KMS-11 (cell line): ENCODE results near the gene ELAPOR1.

ENCODE experiments used
- H2AFZ ChIP-seq: fragments of 200-600 bp; sonication (generic); 2 replicates; pipeline ENCODE4 v1.6.1; 2016; ENCODE audit warnings: antibody characterized with exemption, mixed run types, low read depth
- H3K27ac ChIP-seq: fragments of 200-600 bp; sonication (generic); 2 replicates; pipeline ENCODE4 v1.6.1; 2016; ENCODE audit warnings: mild to moderate bottlenecking, mixed run types
- H3K27me3 ChIP-seq: fragments of 200-600 bp; sonication (generic); 2 replicates; pipeline ENCODE4 v1.6.1; 2017; ENCODE audit warnings: mild to moderate bottlenecking, low read depth, mixed run types, moderate library complexity; ENCODE audit not compliant: insufficient read depth
- H3K36me3 ChIP-seq: fragments of 200-600 bp; sonication (generic); 2 replicates; pipeline ENCODE4 v1.6.1; 2017; ENCODE audit warnings: mild to moderate bottlenecking, mixed run types; ENCODE audit not compliant: insufficient read depth
- H3K4me1 ChIP-seq: fragments of 200-600 bp; sonication (generic); 2 replicates; pipeline ENCODE4 v1.6.1; 2016; ENCODE audit warnings: mild to moderate bottlenecking, low read depth, mixed run types; ENCODE audit not compliant: poor library complexity, severe bottlenecking
- H3K4me2 ChIP-seq: fragments of 200-600 bp; sonication (generic); 2 replicates; pipeline ENCODE4 v1.7.0; 2016; ENCODE audit warnings: mild to moderate bottlenecking, mixed run types
- H3K4me3 ChIP-seq: fragments of 200-600 bp; sonication (generic); IDR thresholded peaks from 2 replicates; pipeline ENCODE4 v1.6.1; 2017; ENCODE audit warnings: low read depth, low read length, mixed read lengths; ENCODE audit not compliant: insufficient read depth
- H3K79me2 ChIP-seq: fragments of 200-600 bp; sonication (generic); 2 replicates; pipeline ENCODE4 v1.6.1; 2016; ENCODE audit warnings: low read depth, mixed run types; ENCODE audit not compliant: insufficient read depth
- H3K9ac ChIP-seq: fragments of 200-600 bp; sonication (generic); 2 replicates; pipeline ENCODE4 v1.6.1; 2016; ENCODE audit warnings: mild to moderate bottlenecking, mixed run types
- H4K20me1 ChIP-seq: fragments of 200-600 bp; sonication (generic); 2 replicates; pipeline ENCODE4 v1.6.1; 2016; ENCODE audit warnings: mild to moderate bottlenecking, mixed run types; ENCODE audit not compliant: insufficient read depth
- CTCF ChIP-seq: fragments of 200-600 bp; sonication (generic); conservative IDR thresholded peaks from 2 replicates; pipeline ENCODE4 v1.6.1; 2017; ENCODE audit warnings: low read depth, mild to moderate bottlenecking, antibody characterized with exemption, low read length, moderate library complexity, mixed read lengths

Gene ELAPOR1

DNA sequence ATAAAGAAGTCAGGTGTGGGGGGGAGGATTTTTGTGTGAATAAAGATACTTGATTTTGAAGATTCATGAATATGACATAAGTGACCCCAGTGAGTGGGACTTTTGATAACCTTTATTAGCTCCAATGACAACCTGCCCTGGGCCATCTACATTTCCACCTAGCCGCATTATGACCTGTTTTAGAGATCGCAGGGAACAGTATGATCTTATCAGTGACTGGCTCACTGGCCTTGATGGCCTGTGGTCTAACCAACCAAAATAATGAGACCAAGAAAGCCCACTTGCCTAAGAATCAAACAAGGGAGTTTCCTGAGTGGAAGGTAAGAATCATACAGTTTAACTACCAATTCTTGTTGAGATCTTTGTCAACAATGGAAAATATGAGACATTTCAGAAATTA, 1.8 kb downstream of the ELAPOR1 start:
- H3K27ac ChIP-seq: no peak overlapping the region
- H3K36me3 ChIP-seq: no peaks in the 10 kb centered on the region
- no peak for TF ChIP-seq CTCF
- no peak overlapping the region for H3K4me3 ChIP-seq
- H3K79me2 ChIP-seq: no peaks in the 10 kb centered on the region
- peaks cover 26% of the 10 kb centered on the region; the same call in 1 of the 2 replicates for H3K27me3 ChIP-seq
- no peak overlapping the region for H3K9ac ChIP-seq
- peaks cover 20% of the 10 kb centered on the region for H3K4me1 ChIP-seq
- no peak overlapping the region for H3K4me2 ChIP-seq
- no peaks in the 10 kb centered on the region for H4K20me1 ChIP-seq
- no peak overlapping the region for H2AFZ ChIP-seq

DNA sequence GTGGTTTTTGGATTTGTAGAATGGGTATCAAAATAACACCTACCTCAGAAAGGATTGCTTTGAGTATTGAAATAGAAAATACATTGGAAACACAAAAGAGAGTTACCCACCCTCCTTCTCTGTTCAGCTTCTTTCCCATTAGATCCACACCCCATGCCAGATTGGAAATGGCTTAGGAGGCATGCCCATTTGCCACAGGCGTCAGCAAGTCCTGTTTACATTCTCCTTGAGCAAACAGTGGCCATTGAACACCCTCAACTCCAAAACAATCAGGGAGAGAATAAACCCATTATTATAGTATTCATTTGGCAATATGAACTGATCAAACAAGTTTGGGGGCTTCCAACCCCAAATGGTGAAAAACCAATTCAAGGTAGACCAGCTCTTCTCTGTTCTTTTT, 2.4 kb downstream of the ELAPOR1 start:
- H3K27ac ChIP-seq: no peak overlapping the region

DNA sequence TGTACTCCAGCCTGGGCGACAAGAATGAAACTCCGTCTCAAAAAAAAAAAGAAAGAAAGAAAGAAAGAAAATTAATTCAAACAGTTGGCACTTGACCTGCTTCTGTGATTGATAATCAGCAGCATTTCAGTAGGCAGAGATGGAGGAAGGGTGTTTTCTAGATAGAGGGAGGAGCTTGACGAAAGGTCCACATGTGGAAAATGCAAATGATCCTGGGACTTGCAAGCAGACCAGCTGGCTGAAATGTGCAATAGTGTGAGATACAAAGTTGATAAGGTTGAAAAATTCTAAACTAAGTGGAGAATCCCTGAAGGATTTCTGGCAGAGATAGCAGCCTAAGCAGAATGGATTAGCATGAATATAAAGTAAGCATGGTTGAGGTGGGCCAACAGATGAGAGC, 4.2 kb downstream of the ELAPOR1 start:
- H2AFZ ChIP-seq: no peak overlapping the region
- no peak overlapping the region for H3K4me2 ChIP-seq
- H4K20me1 ChIP-seq: no peaks in the 10 kb centered on the region
- H3K4me1 ChIP-seq: peaks cover 6% of the 10 kb centered on the region
- no peaks in the 10 kb centered on the region for H3K36me3 ChIP-seq
- no peak for TF ChIP-seq CTCF
- H3K9ac ChIP-seq: no peak overlapping the region
- H3K27ac ChIP-seq: no peak overlapping the region
- peaks cover 24% of the 10 kb centered on the region; the same call in 1 of the 2 replicates for H3K27me3 ChIP-seq
- H3K4me3 ChIP-seq: no peak overlapping the region
- no peaks in the 10 kb centered on the region for H3K79me2 ChIP-seq

More for the DNA sequence above, 2.4 kb downstream of the ELAPOR1 start:
- no peaks in the 10 kb centered on the region for H3K79me2 ChIP-seq
- no peak overlapping the region for H3K9ac ChIP-seq
- no peaks in the 10 kb centered on the region for H3K36me3 ChIP-seq
- H4K20me1 ChIP-seq: no peaks in the 10 kb centered on the region
- H3K27me3 ChIP-seq: peaks cover 26% of the 10 kb centered on the region; the same call in 1 of the 2 replicates
- H3K4me1 ChIP-seq: peaks cover 20% of the 10 kb centered on the region
- H3K4me3 ChIP-seq: no peak overlapping the region
- H2AFZ ChIP-seq: no peak overlapping the region
- no peak overlapping the region for H3K4me2 ChIP-seq
- TF ChIP-seq CTCF: no peak

DNA sequence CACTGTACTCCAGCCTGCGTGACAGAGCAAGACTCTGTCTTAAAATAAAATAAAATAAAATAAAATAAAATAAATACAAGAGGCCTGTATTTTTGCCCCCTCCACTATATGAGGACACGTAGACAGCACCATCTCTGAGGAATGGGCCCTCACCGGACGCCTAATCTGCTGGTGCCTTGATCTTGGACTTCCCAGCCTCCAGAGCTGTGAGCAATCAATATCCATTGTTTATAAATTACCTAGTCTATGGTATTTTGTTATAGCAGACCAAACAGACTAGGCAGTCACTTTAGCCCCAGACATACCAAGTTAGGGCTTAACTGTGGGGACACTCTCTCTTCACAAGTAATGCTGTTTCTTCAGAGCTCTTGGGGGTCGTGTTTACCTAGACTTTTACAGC, 6.4 kb downstream of the ELAPOR1 start:
- Histone ChIP-seq H3K4me1 (no peaks in the 10 kb centered on the region), H4K20me1 (no peaks in the 10 kb centered on the region), H3K4me3 (no peak overlapping the region), H2AFZ (no peak overlapping the region), H3K9ac (no peak overlapping the region), H3K27ac (no peak overlapping the region), H3K27me3 (peaks cover 2% of the 10 kb centered on the region; the same call in 1 of the 2 replicates), H3K36me3 (no peaks in the 10 kb centered on the region), H3K4me2 (no peak overlapping the region), H3K79me2 (no peaks in the 10 kb centered on the region)
- TF ChIP-seq CTCF: no peak
